ENCODE data around the gene VPS13A. TPM values are rescaled to one million over a fixed set of nuclear protein-coding genes. Genes with fewer than 3 reads are reported as not detected.

The VPS13A gene
- total RNA-seq (2013; cell fraction: nucleolus; rRNA removed), result 252 TPM in 2 replicates
- total RNA-seq (2014; rRNA removed), result 31.9 and 35.3 TPM in 2 replicates
- 33.9 and 36.2 TPM in 2 replicates for total RNA-seq (2014; rRNA removed; fragmentation: Illumina TruSeq; extraction: Trizol)
- total RNA-seq (2021), result 27.4 and 30.0 TPM in 2 replicates
- polyA plus RNA-seq (2011; ENCODE audit: low read depth), result 4.4 TPM
- 35.2 and 64.2 TPM in 2 replicates for polyA plus RNA-seq (2011; rRNA removed)
- 6.3 and 6.7 TPM in 2 replicates for polyA plus RNA-seq (2011; cell fraction: cytosol; rRNA removed)
- polyA plus RNA-seq (2011; cell fraction: nucleus; rRNA removed), result 37.9 and 40.3 TPM in 2 replicates
- polyA plus RNA-seq (2012), result 9.6 and 12.4 TPM in 2 replicates
- 25.8 and 30.6 TPM in 2 replicates for polyA plus RNA-seq (2014; fragmentation: Illumina TruSeq; extraction: Trizol)
- 10 to 100 TPM; 10.0 to 13.5 TPM for polyA plus RNA-seq (2014; fragmentation: Nextera tagmentation; extraction: Ambion mirVana)
- polyA plus RNA-seq (2014; rRNA removed), result 12.9 and 16.4 TPM in 2 replicates
- polyA plus RNA-seq (2016; fragmentation: Nextera tagmentation; extraction: Ambion mirVana), result 10 to 100 TPM; 13.1 to 16.4 TPM
- 56.8 and 65.4 TPM in 2 replicates for polyA minus RNA-seq (2011; rRNA and poly(A)+ RNA removed)
- polyA minus RNA-seq (2011; cell fraction: cytosol; rRNA and poly(A)+ RNA removed), result 23.5 and 25.4 TPM in 2 replicates
- polyA minus RNA-seq (2011; cell fraction: nucleus; rRNA and poly(A)+ RNA removed), result 96.7 and 130 TPM in 2 replicates
- Bru-seq, nascent RNA, result percentile 79 among the genes with signal in this experiment
- percentile 86 among the genes with signal in this experiment for BruChase-seq, experiment 1, labeled RNA remaining after a 6-hour chase
- percentile 84 among the genes with signal in this experiment for BruChase-seq, experiment 2, labeled RNA remaining after a 2-hour chase
- long read RNA-seq, experiment 1, partial matches to known transcripts, result 3 of 4 reads
- long read RNA-seq, experiment 1, other reads (novel, unspliced or antisense), result 1 of 4 reads
- long read RNA-seq, experiment 2, partial matches to known transcripts, result 16 of 23 reads
- long read RNA-seq, experiment 2, other reads (novel, unspliced or antisense), result 7 of 23 reads

DNA sequence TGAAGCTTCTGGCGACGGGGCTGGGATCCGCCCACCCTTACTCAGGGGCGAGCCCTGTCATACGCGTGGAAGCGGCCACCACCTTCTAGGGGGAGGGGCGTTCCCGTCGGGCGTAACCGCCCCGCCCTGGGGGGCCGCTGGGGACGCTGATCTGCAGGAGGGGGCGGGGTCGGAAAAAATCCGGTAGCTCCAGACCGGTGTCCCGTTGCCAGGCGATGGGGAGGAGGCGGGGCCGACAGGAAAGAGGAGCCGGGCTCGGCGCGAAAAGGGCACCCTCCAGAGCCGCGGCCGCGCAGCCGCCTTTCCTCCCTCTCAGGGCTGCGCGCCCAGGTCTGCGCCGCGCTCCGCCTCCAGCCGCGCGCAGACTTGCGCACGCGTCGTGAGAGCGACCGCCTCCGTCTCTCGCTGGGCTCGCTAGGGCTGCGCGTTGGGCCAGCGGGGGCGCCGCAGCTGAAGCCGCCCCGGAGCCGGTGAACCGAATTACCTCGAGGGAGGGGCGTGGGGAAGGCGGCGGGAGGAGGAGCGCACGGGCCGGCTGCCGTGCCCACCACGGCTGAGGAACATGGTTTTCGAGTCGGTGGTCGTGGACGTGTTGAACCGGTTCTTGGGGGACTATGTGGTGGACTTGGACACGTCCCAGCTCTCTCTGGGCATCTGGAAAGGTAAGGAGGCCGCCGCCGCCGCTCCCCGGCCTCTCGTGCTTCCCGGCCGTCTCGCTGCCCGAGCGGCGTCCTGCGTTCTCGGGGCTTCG, at the start of gene VPS13A:
TSS of gene VPS13A (plus strand) at position 392 of the 751 bp plus-strand sequence. CDS start at position 563, 171 bp downstream.
- RAD21 ChIA-PET (ENCODE audit: unreplicated experiment), result interaction anchor here (1.0 to 2.4 kb wide), 2 partner anchors 11 to 39 kb away, joined by 3 to 9 read pairs; no protein-coding TSS in a partner anchor
- TF ChIP-seq POLR2AphosphoS5 (IDR thresholded peaks at IDR 0.05; ENCODE audit: low read length) (peak; percentile 54; the same call in 1 of the 2 replicates), DPF2 (IDR thresholded peaks at IDR 0.05) (no peak), ATF7 (IDR thresholded peaks at IDR 0.05; ENCODE audit: low read depth) (0 out of 2 replicates have a peak, but pooled peaks have one; percentile 11), ESRRA (IDR thresholded peaks at IDR 0.05; ENCODE audit: low read length) (0 out of 2 replicates have a peak, but pooled peaks have one; percentile 24), SREBF2 (IDR thresholded peaks at IDR 0.05; ENCODE audit: low read length) (no peak), GATAD2B (conservative IDR thresholded peaks at IDR 0.05; ENCODE audit: low read depth) (peak; percentile 33; the same call in 1 of the 2 replicates), LARP7 (IDR thresholded peaks at IDR 0.05) (peak; percentile 60; the same call in 1 of the 2 replicates), NR2F1 (conservative IDR thresholded peaks at IDR 0.05) (0 out of 2 replicates have a peak, but pooled peaks have one; percentile 10), PKNOX1 (IDR thresholded peaks at IDR 0.05) (peak; percentile 43; the same call in 1 of the 2 replicates), TCF3 (IDR thresholded peaks at IDR 0.05; ENCODE audit: borderline replicate concordance, insufficient read depth, low read depth, low read length) (0 out of 2 replicates have a peak, but pooled peaks have one; percentile 11)
- TF ChIP-seq, protein P1, sequence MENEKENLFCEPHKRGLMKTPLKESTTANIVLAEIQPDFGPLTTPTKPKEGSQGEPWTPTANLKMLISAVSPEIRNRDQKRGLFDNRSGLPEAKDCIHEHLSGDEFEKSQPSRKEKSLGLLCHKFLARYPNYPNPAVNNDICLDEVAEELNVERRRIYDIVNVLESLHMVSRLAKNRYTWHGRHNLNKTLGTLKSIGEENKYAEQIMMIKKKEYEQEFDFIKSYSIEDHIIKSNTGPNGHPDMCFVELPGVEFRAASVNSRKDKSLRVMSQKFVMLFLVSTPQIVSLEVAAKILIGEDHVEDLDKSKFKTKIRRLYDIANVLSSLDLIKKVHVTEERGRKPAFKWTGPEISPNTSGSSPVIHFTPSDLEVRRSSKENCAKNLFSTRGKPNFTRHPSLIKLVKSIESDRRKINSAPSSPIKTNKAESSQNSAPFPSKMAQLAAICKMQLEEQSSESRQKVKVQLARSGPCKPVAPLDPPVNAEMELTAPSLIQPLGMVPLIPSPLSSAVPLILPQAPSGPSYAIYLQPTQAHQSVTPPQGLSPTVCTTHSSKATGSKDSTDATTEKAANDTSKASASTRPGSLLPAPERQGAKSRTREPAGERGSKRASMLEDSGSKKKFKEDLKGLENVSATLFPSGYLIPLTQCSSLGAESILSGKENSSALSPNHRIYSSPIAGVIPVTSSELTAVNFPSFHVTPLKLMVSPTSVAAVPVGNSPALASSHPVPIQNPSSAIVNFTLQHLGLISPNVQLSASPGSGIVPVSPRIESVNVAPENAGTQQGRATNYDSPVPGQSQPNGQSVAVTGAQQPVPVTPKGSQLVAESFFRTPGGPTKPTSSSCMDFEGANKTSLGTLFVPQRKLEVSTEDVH (IDR thresholded peaks at IDR 0.05; ENCODE audit: low read depth, partially characterized antibody), result no peak
- TF ChIP-seq, protein P2, sequence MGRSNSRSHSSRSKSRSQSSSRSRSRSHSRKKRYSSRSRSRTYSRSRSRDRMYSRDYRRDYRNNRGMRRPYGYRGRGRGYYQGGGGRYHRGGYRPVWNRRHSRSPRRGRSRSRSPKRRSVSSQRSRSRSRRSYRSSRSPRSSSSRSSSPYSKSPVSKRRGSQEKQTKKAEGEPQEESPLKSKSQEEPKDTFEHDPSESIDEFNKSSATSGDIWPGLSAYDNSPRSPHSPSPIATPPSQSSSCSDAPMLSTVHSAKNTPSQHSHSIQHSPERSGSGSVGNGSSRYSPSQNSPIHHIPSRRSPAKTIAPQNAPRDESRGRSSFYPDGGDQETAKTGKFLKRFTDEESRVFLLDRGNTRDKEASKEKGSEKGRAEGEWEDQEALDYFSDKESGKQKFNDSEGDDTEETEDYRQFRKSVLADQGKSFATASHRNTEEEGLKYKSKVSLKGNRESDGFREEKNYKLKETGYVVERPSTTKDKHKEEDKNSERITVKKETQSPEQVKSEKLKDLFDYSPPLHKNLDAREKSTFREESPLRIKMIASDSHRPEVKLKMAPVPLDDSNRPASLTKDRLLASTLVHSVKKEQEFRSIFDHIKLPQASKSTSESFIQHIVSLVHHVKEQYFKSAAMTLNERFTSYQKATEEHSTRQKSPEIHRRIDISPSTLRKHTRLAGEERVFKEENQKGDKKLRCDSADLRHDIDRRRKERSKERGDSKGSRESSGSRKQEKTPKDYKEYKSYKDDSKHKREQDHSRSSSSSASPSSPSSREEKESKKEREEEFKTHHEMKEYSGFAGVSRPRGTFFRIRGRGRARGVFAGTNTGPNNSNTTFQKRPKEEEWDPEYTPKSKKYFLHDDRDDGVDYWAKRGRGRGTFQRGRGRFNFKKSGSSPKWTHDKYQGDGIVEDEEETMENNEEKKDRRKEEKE (IDR thresholded peaks at IDR 0.05), result no peak

More for the DNA sequence above, at the start of gene VPS13A:
- intact Hi-C loops (cut with micrococcal nuclease; ENCODE audit: unreplicated experiment) (no loop called here), in situ Hi-C loops (cut with MboI) (no loop called here)
- Histone ChIP-seq H3K4me1 (ENCODE audit: control insufficient read depth, insufficient read depth, low read length) (peaks cover 3% of the 10 kb centered on the region; the same call in 1 of the 2 replicates), H4K20me1 (ENCODE audit: control insufficient read depth, insufficient read depth) (no peaks in the 10 kb centered on the region), H3K27ac (ENCODE audit: control insufficient read depth, insufficient read depth) (peak within 1 kb of the TSS; percentile 66), H3K4me2 (ENCODE audit: control insufficient read depth, insufficient read depth) (peak within 1 kb of the TSS; percentile 30), H3K9me3 (replicated peaks; ENCODE audit: control insufficient read depth, insufficient read depth, low read length) (no peaks in the 10 kb centered on the region), H2AFZ (ENCODE audit: control insufficient read depth, low read depth, low read length) (peak within 1 kb of the TSS; percentile 63), H3K4me3 (peak within 1 kb of the TSS; percentile 98), H3K36me3 (ENCODE audit: control insufficient read depth in 2 of 2, insufficient read depth in 2 of 2, low read length in 1 of 2) (no peaks in the 10 kb centered on the region), H3K9ac (ENCODE audit: control insufficient read depth, insufficient read depth, low read length) (peak within 1 kb of the TSS; percentile 72), H3K27me3 (replicated peaks in 1 of 2; ENCODE audit: control insufficient read depth in 2 of 2, insufficient read depth in 2 of 2, low read length in 1 of 2) (no peaks in the 10 kb centered on the region), H3K79me2 (ENCODE audit: control insufficient read depth, insufficient read depth, low read length) (peaks cover 45% of the 10 kb centered on the region)
- peak; percentile 95 for ATAC-seq
- ChIA-PET POLR2A (interaction anchor here (0.7 kb wide), 1 partner anchor 12 kb away, joined by 3 read pairs; no protein-coding TSS in a partner anchor), SMC1A (ENCODE audit: uncharacterized antibody, unreplicated experiment) (interaction anchor here (0.9 to 1.2 kb wide), 4 partner anchors 10 to 30 kb away, joined by 3 to 7 read pairs (median 3); no protein-coding TSS in a partner anchor), CTCF (interaction anchor here (1.0 to 3.2 kb wide), 2 partner anchors 11 to 186 kb away, joined by 3 to 21 read pairs; no protein-coding TSS in a partner anchor)
- under 1% methylated on average over 78 of the region's 89 CpGs for WGBS (ENCODE audit: insufficient coverage, insufficient replicate concordance, low lambda C conversion rate, missing lambda C conversion rate)
- BruUV-seq (replicated peaks), result no TSS peak
- DNase-seq (ENCODE audit: low read depth, low spot score), result peak; percentile 69
- FAIRE-seq, result no peak
